IgD-negative memory B cell (primary cell): ENCODE data around the gene HEATR3. TPM values are rescaled to one million over a fixed set of nuclear protein-coding genes. Genes with fewer than 3 reads are reported as not detected.

Source experiments
- H3K27ac Mint-ChIP-seq, 3 donors: one replicate each; pipeline ENCODE4 v1.8.0; 2020 to 2022; ENCODE audit warnings: mild to moderate bottlenecking in 3 of 3, mixed read lengths in 3 of 3, moderate library complexity in 1 of 3
- H3K27me3 Mint-ChIP-seq: one replicate; pipeline ENCODE4 v1.8.0; 2021; ENCODE audit warnings: mixed read lengths
- H3K36me3 Mint-ChIP-seq: one replicate; pipeline ENCODE4 v1.8.0; 2020; ENCODE audit warnings: mild to moderate bottlenecking, mixed read lengths
- H3K4me1 Mint-ChIP-seq, 3 donors: one replicate each; pipeline ENCODE4 v1.8.0; 2020 to 2022; ENCODE audit warnings: mixed read lengths in 3 of 3, mild to moderate bottlenecking in 1 of 3
- H3K4me3 Mint-ChIP-seq, 4 donors: one replicate each; pipeline ENCODE4 v1.8.0; 2020 to 2022; ENCODE audit warnings: mild to moderate bottlenecking in 4 of 4, mixed read lengths in 4 of 4, moderate library complexity in 3 of 4
- H3K9me3 Mint-ChIP-seq, 3 donors: one replicate each; pipeline ENCODE4 v1.8.0; 2020 to 2021; ENCODE audit warnings: mixed read lengths in 3 of 3, mild to moderate bottlenecking in 1 of 3
- polyA plus RNA-seq: library from polyadenylated mRNA; unstranded; fragments of 300-500 nt; fragmentation: Illumina TruSeq; gene quantifications from one replicate; pipeline ENCODE4 v1.2.3, GENCODE V29; 2021

The HEATR3 gene
- 6.9 TPM for polyA plus RNA-seq

GRCh38 chr16:50065624-50066481, at the start of gene HEATR3:
Gene HEATR3 (plus strand): TSS chr16:50065970. CDS start chr16:50066132, 162 bp downstream.
- Mint-ChIP-seq H3K27me3 (no peaks in the 10 kb centered on the region), H3K27ac (peak within 1 kb of the TSS; percentile 83 to 92 (median 89)), H3K36me3 (no peaks in the 10 kb centered on the region), H3K4me3 (peak within 1 kb of the TSS; percentile 89 to 98 (median 92)), H3K4me1 (peaks cover 17 to 25% (median 20%) of the 10 kb centered on the region in 3 donors), H3K9me3 (no peaks in the 10 kb centered on the region)

- H3K27ac Mint-ChIP-seq = no peak overlapping the region
- peaks cover 0 to 1% (median 0%) of the 10 kb centered on the region in 3 donors for H3K4me1 Mint-ChIP-seq
- H3K9me3 Mint-ChIP-seq = peaks cover 0 to 2% (median 0%) of the 10 kb centered on the region in 3 donors
- H3K27me3 Mint-ChIP-seq = no peaks in the 10 kb centered on the region
- peaks cover 2% of the 10 kb centered on the region for H3K36me3 Mint-ChIP-seq
- no peak overlapping the region for H3K4me3 Mint-ChIP-seq
Observed at GRCh38 chr16:50017553-50017952, 48.2 kb upstream of the HEATR3 start.

- no peak overlapping the region for H3K4me3 Mint-ChIP-seq
- H3K4me1 Mint-ChIP-seq = peaks cover 15 to 16% (median 16%) of the 10 kb centered on the region in 3 donors
- no peaks in the 10 kb centered on the region for H3K9me3 Mint-ChIP-seq
- H3K36me3 Mint-ChIP-seq = no peaks in the 10 kb centered on the region
- H3K27ac Mint-ChIP-seq = no peak overlapping the region
- H3K27me3 Mint-ChIP-seq = no peaks in the 10 kb centered on the region
Observed at GRCh38 chr16:50021544-50021943, 44.2 kb upstream of the HEATR3 start.

- no peaks in the 10 kb centered on the region for H3K36me3 Mint-ChIP-seq
- no peaks in the 10 kb centered on the region for H3K27me3 Mint-ChIP-seq
- H3K4me3 Mint-ChIP-seq = peak overlapping the region in 1 of 4 donors; percentile 83
- H3K4me1 Mint-ChIP-seq = peaks cover 16 to 20% (median 19%) of the 10 kb centered on the region in 3 donors
- peak overlapping the region in 2 of 3 donors; percentile 3 to 47 for H3K27ac Mint-ChIP-seq
- H3K9me3 Mint-ChIP-seq = no peaks in the 10 kb centered on the region
Observed at GRCh38 chr16:50023641-50024040, 42.1 kb upstream of the HEATR3 start.

GRCh38 chr16:50024207-50024606, 41.6 kb upstream of the HEATR3 start:
- H3K4me3 Mint-ChIP-seq = peak overlapping the region; percentile 0 to 99 (median 88)
- H3K9me3 Mint-ChIP-seq = no peaks in the 10 kb centered on the region
- no peaks in the 10 kb centered on the region for H3K36me3 Mint-ChIP-seq
- no peaks in the 10 kb centered on the region for H3K27me3 Mint-ChIP-seq
- H3K27ac Mint-ChIP-seq = peak overlapping the region in 2 of 3 donors; percentile 64 to 95
- H3K4me1 Mint-ChIP-seq = peaks cover 16 to 20% (median 19%) of the 10 kb centered on the region in 3 donors

- Mint-ChIP-seq H3K9me3 (no peaks in the 10 kb centered on the region), H3K27me3 (no peaks in the 10 kb centered on the region), H3K27ac (peak within 1 kb of the TSS; percentile 58 to 95 (median 64)), H3K4me1 (peaks cover 16 to 20% (median 19%) of the 10 kb centered on the region in 3 donors), H3K36me3 (no peaks in the 10 kb centered on the region), H3K4me3 (peak within 1 kb of the TSS; percentile 83 to 99 (median 92))
Observed at GRCh38 chr16:50024684-50025536, 40.9 kb upstream of the HEATR3 start, which contains the start of gene CNEP1R1. Gene CNEP1R1 (plus strand): TSS chr16:50025225. CDS start chr16:50025316, 91 bp downstream.

GRCh38 chr16:50025537-50025931, 40.2 kb upstream of the HEATR3 start:
- peaks cover 16 to 20% (median 19%) of the 10 kb centered on the region in 3 donors for H3K4me1 Mint-ChIP-seq
- H3K4me3 Mint-ChIP-seq = peak overlapping the region; percentile 83 to 99 (median 92)
- H3K9me3 Mint-ChIP-seq = no peaks in the 10 kb centered on the region
- H3K27ac Mint-ChIP-seq = peak overlapping the region; percentile 58 to 95 (median 64)
- peaks cover 1% of the 10 kb centered on the region for H3K36me3 Mint-ChIP-seq
- H3K27me3 Mint-ChIP-seq = no peaks in the 10 kb centered on the region

GRCh38 chr16:50027829-50028228, 37.9 kb upstream of the HEATR3 start:
- peaks cover 19 to 25% (median 20%) of the 10 kb centered on the region in 3 donors for H3K4me1 Mint-ChIP-seq

GRCh38 chr16:50035468-50035992, 30.2 kb upstream of the HEATR3 start:
- H3K27ac Mint-ChIP-seq = no peak overlapping the region
- peaks cover 4 to 15% (median 9%) of the 10 kb centered on the region in 3 donors for H3K4me1 Mint-ChIP-seq
- H3K27me3 Mint-ChIP-seq = no peaks in the 10 kb centered on the region
- no peaks in the 10 kb centered on the region for H3K9me3 Mint-ChIP-seq
- no peak overlapping the region for H3K4me3 Mint-ChIP-seq
- peaks cover 7% of the 10 kb centered on the region for H3K36me3 Mint-ChIP-seq

More at GRCh38 chr16:50027829-50028228, 37.9 kb upstream of the HEATR3 start:
- no peak overlapping the region for H3K27ac Mint-ChIP-seq
- H3K36me3 Mint-ChIP-seq = peaks cover 3% of the 10 kb centered on the region
- no peak overlapping the region for H3K4me3 Mint-ChIP-seq
- no peaks in the 10 kb centered on the region for H3K9me3 Mint-ChIP-seq
- no peaks in the 10 kb centered on the region for H3K27me3 Mint-ChIP-seq

GRCh38 chr16:50036426-50036825, 29.3 kb upstream of the HEATR3 start:
- no peaks in the 10 kb centered on the region for H3K9me3 Mint-ChIP-seq
- peaks cover 4 to 9% (median 7%) of the 10 kb centered on the region in 3 donors for H3K4me1 Mint-ChIP-seq
- H3K4me3 Mint-ChIP-seq = no peak overlapping the region
- no peaks in the 10 kb centered on the region for H3K27me3 Mint-ChIP-seq
- peaks cover 7% of the 10 kb centered on the region for H3K36me3 Mint-ChIP-seq
- no peak overlapping the region for H3K27ac Mint-ChIP-seq

- peaks cover 6% of the 10 kb centered on the region for H3K36me3 Mint-ChIP-seq
- no peaks in the 10 kb centered on the region for H3K9me3 Mint-ChIP-seq
- peak overlapping the region in 1 of 3 donors; percentile 8 for H3K27ac Mint-ChIP-seq
- no peak overlapping the region for H3K4me3 Mint-ChIP-seq
- no peaks in the 10 kb centered on the region for H3K27me3 Mint-ChIP-seq
- peaks cover 6 to 9% (median 7%) of the 10 kb centered on the region in 3 donors for H3K4me1 Mint-ChIP-seq
Observed at GRCh38 chr16:50037662-50038220, 28.0 kb upstream of the HEATR3 start.

GRCh38 chr16:50038286-50038685, 27.5 kb upstream of the HEATR3 start:
- H3K36me3 Mint-ChIP-seq = peaks cover 6% of the 10 kb centered on the region
- H3K4me1 Mint-ChIP-seq = peaks cover 6 to 9% (median 7%) of the 10 kb centered on the region in 3 donors
- H3K4me3 Mint-ChIP-seq = no peak overlapping the region
- H3K27me3 Mint-ChIP-seq = peaks cover 4% of the 10 kb centered on the region
- H3K9me3 Mint-ChIP-seq = no peaks in the 10 kb centered on the region
- peak overlapping the region in 1 of 3 donors; percentile 46 for H3K27ac Mint-ChIP-seq

- peak overlapping the region in 1 of 4 donors; percentile 69 for H3K4me3 Mint-ChIP-seq
- H3K27me3 Mint-ChIP-seq = peaks cover 4% of the 10 kb centered on the region
- peak overlapping the region; percentile 38 to 72 (median 64) for H3K27ac Mint-ChIP-seq
- H3K9me3 Mint-ChIP-seq = no peaks in the 10 kb centered on the region
- H3K36me3 Mint-ChIP-seq = peaks cover 6% of the 10 kb centered on the region
- peaks cover 6 to 9% (median 7%) of the 10 kb centered on the region in 3 donors for H3K4me1 Mint-ChIP-seq
Observed at GRCh38 chr16:50038756-50039529, 26.8 kb upstream of the HEATR3 start.
